DMS 273 (cell line): ENCODE measurements around the gene CRIP2.
A peak's percentile ranks its signal among the peaks of the same experiment; 100 is the strongest.

Experiments used
- DNase-seq: peaks from one replicate; lab custom pipeline; 2025; ENCODE audit not compliant: unreplicated experiment; lab: John Stamatoyannopoulos, UW

CRIP2 gene

DNA sequence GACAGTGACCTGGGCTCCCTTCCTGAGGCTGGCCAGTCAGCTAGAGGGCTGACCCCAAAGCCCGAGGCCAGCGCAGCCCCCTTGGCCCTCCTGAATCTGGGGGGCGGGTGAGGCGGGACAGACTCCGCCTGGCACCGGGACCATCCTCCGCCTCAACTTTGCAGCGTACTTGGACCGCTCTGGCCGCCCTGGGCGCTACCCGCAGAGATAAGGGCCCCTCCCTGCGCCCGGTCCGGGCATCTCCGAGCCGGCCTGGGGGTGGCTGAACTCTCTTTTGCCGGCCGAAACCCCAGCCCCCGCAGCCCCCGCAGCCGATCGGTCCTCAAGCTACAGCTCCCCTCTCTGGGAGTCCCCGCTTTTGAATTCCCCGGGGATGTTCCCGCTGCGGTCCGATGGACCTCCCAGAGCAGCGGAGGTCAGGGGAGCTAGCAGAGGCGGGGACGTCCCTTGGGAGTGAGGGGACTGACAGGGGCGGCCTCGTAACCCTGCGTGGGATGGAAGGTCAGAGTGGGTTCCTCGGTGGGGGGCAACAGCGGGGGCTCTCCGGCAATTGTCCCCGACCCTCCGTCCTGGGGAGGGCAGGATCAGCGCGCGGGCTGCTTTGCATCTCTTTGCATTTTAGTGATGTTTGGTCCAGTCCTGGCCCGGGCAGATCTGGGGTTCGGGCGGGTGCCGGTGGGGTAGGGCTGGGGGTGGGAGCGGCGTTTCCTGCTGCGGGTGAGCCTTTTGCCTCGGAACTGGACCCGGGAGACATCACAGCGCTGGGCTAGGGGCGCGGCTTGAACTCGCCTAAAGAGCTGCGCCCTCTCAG, 11.7 kb downstream of the CRIP2 start, which contains the start of gene CRIP1:
Gene CRIP1 (plus strand): TSS at position 724 of the 811 bp plus-strand sequence. CDS start 374 bp downstream, outside the sequence.
- no peak for DNase-seq

DNA sequence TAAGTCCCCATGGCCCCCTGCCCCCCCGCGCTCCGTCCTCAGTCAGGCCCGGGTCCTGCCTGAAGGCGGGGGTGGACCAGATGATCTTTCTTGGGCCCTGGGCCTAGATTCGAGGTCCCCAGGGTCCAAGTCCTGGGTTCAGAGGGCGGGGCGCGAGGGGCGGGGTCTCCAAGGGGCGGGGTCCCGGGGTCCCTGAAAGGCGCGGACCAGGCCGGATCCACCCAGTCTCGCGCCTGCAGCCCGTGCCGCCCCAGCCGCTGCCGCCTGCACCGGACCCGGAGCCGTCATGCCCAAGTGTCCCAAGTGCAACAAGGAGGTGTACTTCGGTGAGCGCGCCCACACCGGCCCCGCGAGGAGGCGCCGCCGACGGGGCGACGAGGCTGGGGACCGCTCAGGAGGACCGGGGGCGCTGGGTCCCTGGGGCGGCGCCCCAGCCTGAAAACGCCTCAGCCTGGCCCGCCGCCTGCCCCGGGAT, 12.4 kb downstream of the CRIP2 start:
- no peak for DNase-seq

DNA sequence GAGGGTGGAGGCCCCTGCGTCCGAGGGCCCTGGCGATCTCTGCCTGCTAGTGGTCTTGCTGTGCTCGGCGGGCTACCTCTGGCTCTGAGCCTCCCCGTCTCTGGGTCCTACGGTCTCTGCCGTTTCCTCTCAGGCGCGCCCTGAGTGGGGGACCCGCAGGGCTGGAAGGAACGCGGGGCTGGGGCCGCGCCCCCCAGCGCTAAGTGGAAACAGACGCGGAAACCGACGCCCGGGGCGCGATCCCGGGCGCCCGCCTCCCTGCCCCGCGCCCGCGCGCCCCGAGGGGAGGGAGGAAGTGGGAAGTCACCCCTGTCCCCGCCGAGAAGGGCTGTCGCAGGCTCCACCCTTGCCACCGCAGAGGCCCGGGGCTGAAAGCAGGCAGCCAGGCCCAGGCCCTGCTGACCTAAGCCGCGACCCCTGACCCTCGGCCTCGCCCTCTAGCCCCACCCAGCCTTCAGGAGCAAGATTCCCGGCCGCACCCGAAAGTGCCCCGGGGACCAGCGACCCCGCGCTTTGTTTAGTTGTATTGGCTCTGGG, 12.9 kb downstream of the CRIP2 start:
- no peak for DNase-seq

DNA sequence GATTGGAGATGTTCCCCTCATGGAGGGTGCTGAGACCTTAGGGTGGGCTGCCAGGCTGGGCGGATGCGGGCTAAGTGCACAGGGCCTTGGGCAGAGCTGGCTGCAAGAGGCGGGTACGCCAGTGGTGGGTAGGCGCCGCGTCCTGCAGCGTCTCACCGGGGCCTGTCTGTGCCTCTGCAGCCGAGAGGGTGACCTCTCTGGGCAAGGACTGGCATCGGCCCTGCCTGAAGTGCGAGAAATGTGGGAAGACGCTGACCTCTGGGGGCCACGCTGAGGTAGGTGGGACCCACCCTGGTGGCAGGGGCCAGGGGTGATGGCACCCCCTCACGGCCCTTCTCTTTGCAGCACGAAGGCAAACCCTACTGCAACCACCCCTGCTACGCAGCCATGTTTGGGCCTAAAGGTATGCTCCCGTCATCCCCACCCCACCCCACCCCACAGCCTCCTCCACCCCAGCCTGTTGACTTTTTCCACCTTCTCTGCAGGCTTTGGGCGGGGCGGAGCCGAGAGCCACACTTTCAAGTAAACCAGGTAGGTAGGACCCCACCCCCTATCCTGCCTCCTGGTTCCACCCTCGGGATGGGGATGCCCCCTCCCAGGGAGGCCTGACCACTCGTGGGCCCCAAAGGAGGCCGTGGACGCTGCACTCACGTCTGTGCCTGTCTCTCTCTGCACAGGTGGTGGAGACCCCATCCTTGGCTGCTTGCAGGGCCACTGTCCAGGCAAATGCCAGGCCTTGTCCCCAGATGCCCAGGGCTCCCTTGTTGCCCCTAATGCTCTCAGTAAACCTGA, 13.6 kb downstream of the CRIP2 start:
- DNase-seq = no peak

DNA sequence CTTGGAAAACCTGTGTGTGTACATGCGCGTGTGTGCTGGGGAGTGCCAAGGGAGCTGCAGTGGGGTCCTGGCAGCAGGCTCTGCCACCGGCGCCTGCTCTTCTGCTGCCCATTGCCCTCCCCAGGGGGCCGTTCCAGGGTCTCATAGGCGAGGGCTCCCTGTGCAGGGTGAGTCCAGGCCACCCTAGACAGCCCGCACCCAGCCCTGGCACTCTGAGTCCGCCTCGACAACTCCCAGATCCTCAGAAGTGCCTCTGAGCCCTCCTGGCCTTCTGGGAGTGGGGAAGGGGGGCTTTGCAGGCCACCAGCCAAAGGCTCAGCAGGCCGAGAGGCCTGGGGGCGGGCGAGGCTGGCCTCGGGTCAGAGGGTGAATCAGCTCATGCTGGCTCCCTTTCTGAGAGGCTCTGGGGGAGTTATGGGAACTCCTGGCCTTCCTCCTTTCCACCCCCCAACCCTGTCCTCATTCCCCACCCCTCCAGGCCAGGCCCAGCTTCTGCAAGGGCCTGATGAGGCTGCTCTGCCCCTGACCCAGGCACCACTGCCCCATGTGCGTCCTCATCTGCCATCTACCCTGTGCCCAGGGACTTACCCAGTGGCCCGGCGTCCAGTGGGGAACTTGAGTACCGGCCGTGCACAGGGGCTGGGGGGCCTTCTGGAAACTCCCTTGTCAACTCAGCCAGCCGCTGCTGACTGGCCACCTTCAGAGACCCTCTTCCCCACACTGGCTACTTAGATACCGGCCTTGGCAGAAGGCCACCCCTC, 14.3 kb downstream of the CRIP2 start:
- DNase-seq = no peak

- DNase-seq = peak; percentile 95
Measured at GRCh38 chr14:105489542-105490266, 15.1 kb downstream of the CRIP2 start.

DNA sequence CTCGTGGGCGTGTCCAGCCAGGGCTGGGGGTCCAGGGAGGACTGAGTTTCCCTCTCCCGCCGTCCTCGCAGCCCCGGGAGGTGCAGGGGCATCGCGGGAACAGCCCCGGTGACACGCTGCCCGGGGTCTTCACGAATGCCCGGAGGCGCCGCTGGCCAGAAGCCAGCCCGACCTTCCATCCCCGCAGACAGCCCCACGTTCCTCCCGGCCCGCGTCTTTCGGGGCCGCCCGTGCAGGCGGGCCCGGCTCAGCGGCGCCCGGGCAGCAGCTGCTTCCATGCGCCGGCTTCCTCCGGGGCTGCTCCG, 15.6 kb downstream of the CRIP2 start:
- DNase-seq = no peak

DNA sequence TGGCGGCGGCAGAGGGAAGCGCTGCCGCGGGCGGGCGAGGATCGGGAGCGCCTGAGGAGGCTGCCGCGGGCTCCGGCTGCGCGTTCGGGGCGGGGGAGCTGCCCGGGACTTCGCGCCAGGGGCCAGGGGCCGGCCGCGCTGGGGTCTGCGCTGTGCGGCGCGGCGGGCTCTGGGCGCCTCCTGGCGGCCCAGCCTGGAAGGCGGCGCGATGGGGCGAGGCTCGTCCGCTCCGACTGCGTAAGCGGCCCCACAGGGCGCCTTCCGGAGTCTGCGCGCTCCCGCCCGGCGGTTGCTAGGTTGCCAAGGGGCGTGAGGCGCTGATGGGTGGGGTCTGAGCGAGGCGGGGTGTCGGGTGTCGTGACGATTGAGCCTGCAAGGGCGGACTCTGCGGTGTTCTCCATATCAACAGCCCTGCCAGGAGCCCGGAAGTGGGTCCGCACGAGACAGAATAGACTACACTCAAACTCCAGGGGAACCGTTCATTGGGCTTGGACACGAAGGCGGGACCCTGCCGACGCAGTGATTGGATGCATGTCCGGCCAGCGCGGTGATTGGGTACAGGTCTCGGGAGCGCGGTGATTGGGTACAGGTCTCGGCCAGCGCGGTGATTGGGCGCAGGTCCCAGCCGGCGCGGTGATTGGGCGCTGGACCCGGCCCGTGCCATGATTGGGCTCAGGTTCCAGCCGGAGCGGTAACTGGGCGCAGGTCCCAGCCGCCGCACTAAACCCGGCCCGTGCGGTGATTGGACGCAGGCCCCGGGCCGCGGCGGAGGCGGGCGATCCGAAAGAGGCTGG, 16.1 kb downstream of the CRIP2 start, which contains the start of gene TEDC1:
Gene TEDC1 (plus strand): TSS at position 675 of the 794 bp plus-strand sequence. CDS start 130 bp downstream, outside the sequence.
- DNase-seq = peak; percentile 100

- DNase-seq = peak; percentile 85
Measured at GRCh38 chr14:105491366-105491973, 16.8 kb downstream of the CRIP2 start.

GRCh38 chr14:105492031-105492970, 17.7 kb downstream of the CRIP2 start:
- peak; percentile 57 for DNase-seq

DNA sequence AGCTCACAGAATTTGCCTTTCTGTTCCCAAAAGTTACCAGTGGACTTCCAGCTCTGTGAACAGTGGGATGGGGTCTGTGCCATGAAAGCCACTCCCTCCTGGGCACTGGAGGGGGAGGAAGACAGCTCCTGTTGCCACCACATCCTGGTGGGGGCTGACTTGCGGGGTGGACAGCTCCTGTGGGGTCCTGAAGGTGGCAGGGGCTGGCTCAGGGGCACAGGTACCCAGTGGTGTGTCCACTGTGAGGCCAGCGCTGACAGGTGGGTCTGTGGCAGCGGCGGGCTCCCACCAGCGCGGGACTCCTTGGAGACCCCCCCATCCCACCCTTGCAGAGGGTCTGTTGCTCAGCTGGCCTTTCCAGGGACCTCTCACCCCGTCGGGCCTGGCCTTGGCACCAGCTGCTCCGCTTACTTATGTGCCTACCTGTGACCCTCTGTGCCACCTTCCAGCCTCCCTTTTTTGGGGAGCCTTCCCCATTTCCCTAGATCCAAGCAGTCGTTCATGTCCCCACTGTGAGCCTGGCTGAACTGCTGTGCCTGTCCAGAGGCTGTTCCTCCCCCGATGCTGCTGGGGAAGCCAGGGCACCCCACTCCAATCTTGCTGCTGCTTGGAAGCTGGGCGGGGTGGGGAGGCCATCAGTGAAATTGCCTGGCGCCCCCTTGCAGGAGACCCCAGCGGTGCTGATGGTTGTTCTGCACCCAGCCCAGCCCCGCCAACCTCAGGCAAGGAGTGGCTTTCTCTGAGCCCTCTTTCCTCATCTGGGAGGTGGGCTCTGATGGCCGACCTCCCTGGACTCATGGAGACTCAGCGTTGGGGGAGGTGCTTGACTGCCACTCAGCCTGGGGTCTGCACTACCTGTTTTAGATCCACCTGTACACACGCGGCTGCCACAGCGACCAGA, 18.6 kb downstream of the CRIP2 start:
- no peak for DNase-seq

DNA sequence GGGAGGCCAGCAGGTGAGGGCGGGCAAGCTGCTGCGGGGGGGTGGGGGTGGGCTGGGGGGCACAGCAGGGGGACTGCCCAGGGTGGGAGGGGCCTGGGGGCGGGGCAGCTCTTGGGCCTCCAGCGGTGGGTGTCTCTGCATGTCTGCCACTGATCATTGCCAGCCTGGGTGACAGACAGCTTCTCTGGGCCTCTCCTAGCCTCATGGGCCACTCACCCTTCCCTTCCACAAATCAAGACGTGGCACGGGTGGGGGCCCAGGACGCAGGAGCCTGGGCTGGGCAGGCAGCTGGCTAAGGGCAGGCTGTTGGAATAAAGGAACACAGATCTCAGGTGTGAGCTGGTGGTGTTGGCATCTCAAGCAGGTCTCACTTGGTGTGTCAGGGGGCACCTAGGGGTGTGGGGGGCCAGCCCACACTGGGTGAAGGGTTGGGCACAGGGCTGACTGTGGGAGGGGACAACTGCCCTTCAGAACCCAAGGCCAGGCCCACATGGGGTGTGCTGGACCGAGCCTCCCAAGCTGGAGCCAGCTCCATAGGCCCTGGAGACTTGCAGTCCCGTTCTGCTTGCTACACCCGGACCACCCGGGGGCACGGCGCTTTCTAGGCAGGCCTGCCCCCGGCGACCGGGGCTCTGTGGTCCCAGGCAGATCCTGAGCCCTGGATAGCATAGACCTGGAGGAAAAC, 19.4 kb downstream of the CRIP2 start:
- no peak for DNase-seq

- no peak for DNase-seq
Measured at GRCh38 chr14:105494606-105494929, 19.9 kb downstream of the CRIP2 start.

DNA sequence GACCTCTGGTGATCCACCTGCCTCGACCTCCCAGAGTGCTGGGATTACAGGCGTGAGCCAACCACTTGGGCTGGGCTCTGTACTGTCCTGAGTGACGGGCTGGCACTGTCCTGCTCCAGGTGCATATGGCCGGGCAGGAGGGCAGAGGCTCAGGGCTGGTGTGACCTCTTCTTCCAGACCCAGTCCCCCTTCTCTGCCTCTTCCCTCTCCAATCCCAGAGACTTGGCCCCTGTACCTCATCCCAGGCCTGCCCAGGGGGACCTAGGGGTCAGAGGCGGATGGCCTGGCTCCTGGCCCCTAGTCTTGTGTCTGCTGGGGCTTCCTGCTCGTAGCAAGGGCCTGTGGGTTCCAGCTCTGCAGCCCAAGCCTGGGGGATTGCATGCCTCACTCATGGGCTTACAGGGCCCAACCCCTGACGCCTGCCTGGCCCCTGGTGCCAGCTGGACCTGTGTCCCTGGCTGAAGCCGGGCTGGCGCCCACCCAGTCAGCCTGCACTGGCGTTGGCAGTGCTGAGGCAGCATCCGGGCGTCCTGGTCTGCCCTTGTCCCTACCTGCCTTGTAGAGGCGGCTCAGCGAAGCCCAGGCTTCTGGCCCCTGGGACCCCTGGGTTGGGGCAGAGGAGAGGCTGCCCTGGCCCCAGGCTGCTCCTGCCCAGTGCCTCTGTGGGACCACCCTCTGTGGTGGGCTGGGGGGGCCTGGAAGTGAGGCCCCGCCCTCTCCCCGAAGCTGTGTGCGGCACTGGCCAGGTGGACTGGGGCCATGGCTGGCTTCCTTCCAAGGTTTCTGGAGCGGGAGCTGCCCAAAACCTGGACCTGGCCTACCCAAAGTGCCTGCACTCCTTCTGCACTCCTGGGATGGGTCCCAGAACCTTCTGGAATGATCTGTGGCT, 20.7 kb downstream of the CRIP2 start:
- peak; percentile 52 for DNase-seq

DNA sequence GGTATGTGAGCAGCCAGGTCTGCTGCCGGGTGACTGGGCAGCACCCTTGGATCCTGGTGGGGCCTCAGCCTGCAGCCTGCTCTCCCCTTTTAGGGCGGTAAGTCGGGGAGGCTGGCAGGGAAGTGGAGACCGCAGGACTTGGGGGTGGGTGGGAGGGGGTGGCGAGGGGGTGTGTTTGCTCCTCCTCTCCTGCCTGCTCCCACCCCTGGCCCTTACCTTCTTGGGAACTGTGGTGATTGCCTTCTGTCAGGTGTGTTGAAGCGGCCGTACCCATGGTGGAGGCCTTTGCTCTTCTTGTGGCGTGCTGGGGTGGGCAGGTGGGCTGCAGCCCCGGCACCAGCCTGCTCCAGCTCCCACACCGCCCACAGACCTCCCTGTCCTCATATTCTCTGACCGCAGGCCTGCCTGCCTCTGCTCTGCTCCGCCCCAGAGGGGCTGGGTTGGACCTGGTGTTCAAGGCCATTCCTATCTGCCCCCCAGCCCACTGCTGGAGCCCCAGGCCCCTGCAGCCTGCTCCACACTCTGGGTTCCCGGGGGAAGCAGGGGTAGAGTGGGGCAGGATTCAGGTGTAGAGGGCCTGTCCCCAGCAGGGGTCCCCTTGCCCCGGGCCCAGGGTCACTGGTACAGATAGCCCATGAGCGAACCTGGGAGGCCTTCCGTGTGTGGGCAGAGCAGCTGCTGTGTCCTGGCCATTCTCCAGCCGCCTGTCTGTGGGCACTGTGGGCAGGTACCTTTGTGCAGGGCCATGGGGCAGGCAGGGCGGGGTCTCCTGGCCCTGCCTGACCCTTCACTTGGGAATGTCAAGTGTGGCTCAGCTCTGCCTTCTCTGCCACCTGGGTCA, 21.6 kb downstream of the CRIP2 start:
- DNase-seq = no peak
